Activated T-helper 1 cell treated with Interleukin-2 at 50 U/mL for 16 hours (primary cell): Measurements from ENCODE around the gene ALOX5.

Source experiments
- DNase-seq: peaks from one replicate; pipeline ENCODE4 v3.0.0-alpha.2; 2020; ENCODE audit warnings: low read depth

The ALOX5 gene

DNA sequence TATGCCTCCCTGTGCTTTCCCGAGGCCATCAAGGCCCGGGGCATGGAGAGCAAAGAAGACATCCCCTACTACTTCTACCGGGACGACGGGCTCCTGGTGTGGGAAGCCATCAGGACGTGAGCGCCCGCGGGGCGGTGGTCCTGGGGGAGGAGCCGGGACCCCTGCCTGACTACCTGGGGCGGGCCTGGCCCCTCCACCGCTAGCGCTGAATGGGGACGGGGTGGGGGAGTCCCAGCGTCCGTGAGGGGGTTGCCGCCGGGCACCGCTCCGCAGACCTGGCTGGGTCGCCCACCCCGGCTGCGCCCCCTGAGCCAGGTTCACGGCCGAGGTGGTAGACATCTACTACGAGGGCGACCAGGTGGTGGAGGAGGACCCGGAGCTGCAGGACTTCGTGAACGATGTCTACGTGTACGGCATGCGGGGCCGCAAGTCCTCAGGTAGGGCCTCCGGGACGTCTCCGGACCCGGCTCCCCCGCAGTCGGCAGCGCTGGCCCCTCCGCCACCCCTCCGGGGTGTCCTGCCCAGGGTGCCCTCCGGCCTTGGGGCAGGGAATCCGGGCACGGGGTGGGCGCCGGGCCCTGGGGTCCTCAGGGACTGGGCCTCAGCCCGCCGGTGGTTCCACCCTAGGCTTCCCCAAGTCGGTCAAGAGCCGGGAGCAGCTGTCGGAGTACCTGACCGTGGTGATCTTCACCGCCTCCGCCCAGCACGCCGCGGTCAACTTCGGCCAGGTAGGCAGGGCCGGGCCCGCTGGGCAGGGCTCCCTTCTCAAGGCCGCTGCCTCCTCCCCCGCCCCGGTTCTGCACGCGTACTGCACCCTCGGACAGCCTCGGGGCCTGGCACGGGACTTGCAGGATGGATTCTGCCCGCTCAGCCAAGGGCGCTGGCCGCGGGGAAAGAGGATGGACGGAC, 69.3 kb downstream of the ALOX5 start:
- no peak for DNase-seq

DNA sequence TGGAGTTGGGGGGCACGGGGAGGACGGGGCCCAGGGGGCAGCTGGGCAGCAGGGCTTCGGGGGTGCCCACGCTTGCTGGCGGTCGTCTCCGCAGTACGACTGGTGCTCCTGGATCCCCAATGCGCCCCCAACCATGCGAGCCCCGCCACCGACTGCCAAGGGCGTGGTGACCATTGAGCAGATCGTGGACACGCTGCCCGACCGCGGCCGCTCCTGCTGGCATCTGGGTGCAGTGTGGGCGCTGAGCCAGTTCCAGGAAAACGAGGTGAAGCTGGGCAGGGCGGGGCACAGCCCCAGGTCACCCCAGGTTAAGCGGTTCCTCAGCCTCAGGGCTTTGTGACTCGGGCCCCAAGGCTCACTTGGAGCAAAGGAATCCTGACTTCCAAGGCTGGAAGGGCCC, 70.0 kb downstream of the ALOX5 start:
- DNase-seq = no peak

DNA sequence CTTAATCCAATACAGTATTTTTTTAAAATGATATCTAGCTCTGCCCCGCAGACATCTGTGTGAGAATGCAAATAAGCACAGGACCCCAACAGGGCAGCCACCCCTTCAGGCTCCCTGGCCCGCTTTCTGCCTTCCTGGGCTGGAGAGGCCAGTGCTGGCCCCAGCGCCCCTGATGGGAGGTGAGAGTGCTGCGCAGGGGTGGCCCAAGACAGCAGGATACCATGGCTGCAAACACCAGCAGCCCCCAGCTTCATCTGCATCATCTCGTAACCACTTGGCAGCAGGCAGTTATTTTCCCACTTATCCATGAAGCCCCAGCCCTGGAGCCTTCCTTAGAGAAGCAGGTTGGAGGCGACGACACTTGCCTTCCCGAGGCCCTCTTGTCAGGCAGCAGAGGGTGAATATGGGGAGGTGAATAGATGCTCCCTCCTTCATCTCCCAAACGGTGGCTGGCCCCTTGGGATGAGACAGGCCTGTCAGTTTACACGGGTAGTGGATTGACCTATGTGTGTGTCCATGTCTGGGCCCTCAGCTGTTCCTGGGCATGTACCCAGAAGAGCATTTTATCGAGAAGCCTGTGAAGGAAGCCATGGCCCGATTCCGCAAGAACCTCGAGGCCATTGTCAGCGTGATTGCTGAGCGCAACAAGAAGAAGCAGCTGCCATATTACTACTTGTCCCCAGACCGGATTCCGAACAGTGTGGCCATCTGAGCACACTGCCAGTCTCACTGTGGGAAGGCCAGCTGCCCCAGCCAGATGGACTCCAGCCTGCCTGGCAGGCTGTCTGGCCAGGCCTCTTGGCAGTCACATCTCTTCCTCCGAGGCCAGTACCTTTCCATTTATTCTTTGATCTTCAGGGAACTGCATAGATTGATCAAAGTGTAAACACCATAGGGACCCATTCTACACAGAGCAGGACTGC, 71.2 kb downstream of the ALOX5 start:
- DNase-seq = no peak

DNA sequence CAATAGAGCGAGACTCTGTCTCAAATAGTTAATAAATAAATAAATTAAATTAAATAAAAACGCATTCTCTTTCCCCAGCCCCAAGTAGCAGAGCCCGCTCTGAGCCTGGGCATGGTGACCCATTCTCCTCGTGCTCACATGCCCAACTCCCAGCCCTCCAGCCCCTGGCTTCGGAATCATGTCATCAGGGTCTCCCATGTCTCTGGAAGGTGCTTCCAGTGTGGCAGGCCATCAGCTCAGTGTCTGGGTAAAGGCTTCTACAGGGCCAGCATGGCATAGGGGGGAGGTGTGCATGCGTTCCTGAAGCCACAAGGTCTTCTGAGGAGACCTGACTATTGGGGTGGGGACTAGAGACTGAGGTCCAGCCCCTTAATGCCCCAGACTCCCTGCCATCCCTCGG, 72.8 kb downstream of the ALOX5 start:
- no peak for DNase-seq

DNA sequence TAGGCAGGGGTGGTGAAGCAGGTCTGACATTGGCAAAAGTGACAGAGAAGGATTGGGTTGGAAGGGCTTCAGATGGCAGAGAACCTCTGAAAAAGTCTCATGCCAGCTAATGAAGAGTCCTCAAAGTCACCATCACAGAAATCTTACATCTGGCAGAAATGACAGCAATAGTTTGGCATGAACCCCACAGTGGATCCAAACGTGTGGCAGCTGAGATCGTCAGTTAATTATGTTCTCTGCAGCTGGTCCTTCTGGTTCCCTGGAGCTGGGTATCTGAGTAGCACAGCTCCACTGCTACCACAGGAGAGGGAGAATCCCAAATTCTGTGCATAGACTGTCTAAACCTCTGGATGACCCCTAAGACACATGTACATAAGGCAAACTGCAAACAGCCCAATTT, 73.4 kb downstream of the ALOX5 start:
- DNase-seq = no peak

DNA sequence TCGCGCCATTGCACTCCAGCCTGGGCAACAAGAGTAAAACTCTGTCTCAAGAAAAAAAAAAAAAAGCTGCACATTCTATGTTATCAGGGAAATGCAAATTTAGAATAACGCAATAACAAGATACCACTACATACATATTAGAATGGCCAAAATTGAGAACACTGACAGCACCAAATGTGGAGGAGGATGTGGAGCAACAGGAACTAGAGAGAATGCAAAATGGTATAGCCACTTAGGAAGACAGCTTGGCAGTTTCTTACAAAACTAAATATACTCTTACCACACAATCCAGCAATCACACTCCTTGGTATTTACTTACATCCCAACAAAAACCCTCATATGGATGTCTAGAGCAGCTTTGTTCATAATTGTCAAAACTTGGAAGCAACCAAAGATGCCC, 76.8 kb downstream of the ALOX5 start:
- no peak for DNase-seq

DNA sequence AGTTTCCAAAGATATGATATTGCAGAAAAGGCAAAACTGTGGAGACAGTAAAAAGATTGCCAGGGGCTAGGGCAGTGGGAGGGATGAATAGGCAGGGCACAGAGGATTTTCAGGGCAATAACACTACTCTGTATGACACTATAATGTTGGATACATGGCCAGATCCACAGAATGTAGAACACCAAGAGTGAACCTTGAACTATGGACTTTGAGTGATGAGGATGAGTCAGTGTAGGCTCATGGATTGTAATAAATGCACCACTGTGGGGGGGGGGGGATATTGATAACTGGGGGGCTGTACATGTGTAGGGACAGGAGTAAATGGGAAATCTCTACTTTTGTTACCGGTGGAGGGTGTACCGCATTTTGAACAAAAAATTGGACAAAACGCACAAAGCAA, 77.4 kb downstream of the ALOX5 start:
- no peak for DNase-seq

DNA sequence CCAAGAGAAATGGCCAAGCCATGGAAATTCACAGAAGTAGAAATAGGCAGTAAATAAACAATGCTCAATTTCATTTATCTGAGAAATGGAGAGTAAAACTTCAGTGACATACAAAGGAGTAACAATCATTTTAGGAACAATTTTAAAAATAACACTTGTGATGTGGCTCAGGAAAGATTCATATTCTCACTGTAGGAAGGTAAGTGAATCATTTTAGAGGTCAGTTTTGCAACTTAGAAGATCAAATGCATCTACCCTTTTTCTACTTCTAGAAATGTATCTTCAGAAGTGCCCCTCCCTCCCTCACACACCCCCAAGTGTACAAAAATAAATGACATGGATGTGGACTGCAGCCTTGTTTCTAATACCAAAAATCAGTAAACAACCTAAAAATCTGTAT, 78.3 kb downstream of the ALOX5 start:
- no peak for DNase-seq

DNA sequence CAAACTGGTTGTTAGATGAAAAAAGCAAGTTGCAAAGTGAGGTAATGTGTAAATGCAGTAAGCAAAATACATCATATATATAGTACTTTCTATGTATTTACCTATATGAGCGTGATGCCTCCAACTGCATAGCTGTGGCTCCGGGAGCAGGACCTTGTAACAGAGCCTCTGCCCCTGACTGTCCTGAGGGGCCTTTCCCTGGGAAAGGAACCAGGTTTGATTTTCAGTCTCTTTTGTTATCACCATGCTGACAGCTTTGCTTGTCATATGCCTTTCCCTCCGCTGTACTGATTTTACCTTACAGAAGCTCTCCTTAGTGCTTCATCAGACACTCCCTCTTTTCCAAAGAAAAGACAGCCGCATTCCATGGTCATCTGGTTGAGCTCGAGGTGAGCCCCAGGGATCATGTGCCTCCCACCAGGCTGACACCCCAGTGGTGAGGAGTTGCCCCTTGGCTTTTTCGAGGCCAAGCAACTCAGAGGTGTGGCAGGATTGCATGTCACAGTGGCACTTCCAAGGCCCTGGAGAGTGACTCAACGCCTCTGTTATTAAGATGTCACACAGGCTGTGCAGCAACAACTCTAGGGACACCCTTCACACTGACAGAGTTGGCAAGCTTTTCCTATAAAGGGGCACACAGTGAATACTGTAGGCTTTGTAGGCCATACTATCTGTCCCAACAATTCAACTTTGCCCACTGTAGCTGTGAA, 78.9 kb downstream of the ALOX5 start:
- DNase-seq = no peak

DNA sequence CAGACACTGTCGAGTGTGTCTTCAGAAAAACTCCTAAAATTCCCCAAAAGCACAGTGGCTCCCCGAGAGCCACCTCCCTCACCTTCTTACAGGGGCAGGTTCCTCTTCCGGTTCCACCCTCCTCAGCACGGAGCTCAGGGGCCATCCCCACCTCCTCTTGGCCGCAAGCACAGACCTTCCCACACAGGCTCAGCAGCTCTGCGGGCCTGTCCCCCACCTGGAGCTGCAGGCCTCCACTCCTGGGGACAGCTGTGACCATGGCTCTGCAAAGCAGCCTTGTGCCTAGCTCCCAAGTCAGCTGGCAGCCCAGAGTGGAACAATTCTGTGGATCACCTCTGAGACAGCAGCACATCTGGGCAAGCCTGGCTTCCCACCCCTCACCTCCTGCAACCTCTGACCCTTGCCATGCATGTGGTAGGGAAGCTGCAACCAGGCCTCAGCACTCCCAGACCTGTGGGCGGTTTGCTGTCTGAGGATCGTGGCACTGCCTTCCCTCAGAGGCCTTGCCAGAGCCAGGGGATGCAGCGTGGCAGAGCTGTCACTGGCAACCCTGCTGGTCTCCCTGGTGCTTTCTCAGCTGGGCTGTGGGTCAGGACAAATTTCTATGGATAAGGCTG, 79.7 kb downstream of the ALOX5 start:
- no peak for DNase-seq

DNA sequence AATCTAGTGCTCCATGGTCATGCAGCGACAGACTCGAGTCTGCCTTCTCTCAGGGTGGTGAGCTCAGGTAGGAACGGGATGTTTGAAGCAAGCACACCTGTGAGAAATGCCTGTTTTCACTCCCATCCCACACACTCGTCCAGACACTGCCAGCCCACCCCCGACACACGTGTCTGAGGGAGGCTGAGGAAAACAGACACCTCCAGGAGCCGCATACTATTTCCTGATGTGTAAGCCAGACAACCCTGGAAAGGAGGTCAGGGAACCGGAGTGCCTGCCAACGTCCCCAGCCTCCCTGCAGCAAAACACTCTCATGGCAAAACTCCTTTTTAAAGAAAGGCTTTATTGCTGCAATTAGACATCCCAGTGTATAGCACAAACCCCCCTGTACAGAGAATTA, 80.2 kb downstream of the ALOX5 start:
- DNase-seq = no peak

DNA sequence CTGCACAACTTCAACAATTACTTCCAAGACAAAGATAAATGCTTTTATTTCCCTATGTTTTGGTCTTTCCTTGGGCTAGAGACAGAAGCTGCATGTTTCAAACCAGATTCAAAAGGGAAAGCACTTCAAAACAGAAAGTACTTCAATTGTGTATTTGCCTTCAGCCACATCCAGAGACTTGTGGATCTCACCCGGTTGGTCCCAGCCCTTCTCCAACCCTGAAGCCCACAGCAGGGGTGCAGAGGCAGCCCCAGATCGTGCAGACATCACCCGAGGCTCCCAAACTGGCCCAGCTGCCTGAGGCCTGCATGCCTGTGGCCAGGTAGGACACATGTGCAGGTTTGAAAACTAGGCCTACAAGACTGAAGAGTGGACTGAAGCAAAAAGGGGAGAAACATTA, 80.8 kb downstream of the ALOX5 start:
- DNase-seq = no peak

DNA sequence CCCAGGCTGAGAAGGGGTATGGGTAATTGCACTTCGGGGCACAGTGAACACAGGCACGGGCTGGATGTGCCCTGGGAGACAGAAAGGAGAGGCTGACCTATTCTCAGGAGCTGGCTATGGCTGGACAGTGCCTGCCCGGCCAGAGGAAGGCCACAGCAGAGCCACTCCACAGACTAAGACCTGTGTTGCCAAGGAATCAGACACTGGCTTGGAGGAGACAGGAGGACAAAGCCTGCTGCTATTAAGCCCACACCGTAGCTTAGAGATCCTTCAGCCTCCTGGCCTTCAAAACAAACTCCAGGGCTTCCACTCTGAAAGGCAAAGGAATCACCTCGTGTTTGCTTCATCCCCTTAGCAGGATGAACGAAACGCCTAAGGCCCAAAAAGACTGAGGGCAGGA, 82.2 kb downstream of the ALOX5 start:
- no peak for DNase-seq

DNA sequence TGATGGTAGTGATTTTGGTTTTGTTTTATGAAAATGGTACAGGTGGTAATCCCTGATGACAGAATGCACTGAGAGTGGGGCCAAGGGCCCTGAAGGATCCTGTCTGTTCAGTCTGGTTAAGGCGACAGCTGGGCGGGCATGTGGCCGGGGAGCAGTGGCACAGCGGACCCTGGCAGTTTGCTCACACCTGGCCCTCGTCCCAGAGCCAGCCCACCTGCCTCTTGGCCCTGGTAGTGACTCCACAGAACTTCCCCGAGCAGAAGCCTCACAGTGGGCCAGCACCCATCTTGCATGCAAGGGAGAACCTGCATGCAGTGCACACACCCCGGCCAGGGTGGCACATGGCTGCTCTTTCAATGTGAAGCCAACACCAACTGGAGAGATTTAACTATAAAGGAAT, 82.8 kb downstream of the ALOX5 start:
- no peak for DNase-seq

DNA sequence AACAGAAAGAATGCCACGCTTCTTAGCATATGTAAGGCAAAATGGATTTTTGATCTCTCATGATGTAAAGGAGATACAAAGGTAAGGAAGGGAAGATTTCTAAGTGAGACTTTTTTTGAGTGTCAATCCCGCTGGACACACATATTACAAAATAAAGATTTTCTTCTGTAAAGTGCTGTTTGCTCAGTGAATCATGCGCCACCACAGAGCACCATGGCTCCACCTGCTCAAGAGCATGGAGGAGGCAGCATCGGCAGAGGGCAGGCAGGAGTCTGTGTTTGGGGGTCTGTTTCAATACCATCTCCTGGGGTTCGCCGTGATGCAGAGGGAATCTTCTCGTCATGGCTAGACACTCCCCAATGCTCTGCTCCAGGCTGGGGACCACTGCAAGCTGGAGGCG, 83.5 kb downstream of the ALOX5 start:
- DNase-seq = no peak

DNA sequence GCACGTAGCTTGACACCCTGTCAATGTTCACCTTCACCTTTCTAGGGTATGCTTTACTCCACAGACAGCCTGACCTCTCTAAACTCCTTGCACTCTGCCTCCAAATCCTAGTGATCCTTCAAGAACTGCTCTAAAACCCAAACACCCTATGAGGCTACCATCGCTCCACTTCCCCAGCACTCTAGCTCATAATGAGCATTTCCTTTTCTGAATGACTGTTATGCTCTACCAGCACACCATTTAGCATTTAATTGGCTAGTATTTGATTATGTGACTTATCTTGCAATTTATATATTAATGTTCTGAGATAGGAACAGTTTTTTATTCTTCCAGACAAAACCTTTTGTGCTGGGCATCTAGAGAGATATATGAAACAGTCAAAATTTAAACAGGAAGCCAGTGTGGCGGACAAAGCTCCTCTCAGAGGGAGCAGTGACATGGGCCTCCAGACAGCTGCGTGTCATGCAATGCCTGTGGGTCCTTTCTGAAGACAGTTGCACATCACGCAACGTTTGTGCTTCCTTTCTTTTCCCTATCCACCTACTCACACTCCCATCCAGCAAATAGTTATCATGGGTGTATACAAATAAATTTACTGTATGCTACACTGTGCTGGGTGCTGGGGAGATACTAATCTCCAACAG, 86.3 kb downstream of the ALOX5 start:
- no peak for DNase-seq

DNA sequence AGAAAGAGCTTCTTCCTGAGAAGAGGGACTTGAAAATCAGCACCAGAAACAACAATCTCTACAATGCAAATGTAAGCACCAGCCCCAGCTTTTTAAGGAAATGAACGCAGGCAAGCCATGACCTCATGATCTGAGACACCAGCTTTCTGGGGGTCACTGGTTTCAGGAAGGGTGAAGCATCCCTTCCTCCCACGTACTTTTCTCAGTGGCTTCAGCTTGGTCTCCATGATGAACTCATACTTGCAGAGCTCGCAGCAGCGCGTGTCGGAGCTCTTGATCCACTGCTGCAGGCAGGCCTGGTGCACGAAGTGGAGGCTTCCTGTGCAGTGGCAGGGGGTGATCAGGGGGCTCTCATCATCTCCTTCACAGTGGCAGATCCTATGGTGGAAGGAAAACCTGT, 87.0 kb downstream of the ALOX5 start:
- DNase-seq = no peak

DNA sequence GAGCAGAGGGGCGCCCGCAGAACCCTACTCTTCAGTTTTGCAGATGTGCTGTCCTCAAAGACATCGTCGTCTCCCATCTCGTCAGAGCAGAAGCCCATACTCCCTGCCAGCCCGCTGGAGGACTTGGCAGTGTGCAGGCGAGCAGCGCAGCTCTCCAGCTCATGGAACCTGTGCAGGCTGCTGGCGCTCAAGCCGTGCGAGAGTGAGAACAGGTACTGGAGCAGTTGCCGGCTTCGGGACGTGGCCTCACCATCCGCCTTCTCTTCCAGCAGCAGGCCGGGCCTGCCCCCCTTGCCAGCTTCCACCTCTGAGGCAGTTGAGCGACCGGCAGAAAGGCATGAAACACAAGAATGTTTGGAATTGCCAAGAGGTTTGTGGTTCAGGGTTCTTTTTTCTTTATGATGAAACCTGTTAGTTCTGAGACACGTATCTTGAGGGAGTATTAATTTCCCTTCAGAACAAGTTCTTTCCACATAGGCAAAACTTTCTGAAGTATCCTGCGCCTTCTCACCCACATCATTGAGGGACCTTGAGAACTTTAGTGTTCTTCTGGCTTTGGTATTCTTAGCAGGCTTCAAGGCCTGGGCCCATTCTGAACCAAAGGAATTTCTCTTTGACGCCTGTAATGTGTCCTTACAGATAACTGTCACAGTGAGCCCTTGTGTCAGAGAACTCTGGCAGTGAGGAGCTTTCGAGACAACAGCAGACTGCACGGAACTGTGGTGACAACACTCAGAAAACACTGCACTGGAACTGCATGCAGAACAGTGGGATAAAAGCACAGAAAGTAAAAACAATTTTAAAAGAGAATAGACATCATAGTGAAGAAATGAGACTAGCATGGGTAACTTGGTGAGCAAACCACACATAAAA, 89.5 kb downstream of the ALOX5 start:
- DNase-seq = no peak

DNA sequence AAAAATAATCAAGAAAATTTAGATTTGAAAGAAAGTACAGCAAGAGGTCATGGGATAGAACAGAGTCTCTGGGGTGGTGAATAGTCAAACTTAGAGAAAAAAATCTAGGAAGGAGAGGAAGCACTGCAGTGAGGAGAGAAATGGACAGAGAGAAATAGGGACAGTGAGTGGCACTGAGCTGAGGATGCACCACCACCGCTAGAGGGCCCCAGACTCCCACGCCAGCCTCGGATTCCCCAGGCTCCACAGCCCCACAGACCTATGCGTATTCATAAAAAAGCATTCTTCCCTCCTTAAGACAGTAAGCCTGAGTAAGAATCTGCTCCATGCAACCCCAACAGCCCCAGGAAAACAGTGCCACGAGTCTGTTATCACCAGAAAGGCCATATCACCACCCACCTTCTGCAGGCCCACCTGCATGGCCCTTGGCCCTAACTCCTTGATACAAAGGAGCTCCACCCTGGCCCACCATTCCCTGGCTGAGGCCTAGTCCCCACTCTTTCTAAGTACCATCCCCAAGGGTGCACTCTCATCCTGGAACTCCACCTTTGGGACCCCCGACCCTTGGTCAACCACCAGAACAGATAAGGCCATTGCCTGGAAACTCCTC, 91.0 kb downstream of the ALOX5 start:
- peak; percentile 56 for DNase-seq

DNA sequence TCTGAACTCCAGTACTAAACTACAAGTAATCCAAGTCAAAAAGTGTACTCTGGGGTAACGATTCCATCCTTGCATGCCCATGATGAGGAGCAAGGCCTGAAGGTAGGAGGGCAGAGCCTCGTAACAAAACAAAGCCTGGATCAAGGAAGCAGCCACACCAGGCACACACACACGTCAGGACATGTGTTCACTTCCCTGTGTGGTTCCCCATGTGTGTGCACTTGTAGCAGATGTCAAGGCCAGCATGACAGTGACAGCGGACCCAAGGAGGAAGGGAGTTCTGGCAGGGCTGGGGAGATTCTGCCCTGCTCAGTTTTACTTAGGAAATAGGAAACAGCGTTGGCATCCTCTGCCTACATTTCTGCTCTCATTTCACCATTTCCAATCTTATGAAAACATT, 92.8 kb downstream of the ALOX5 start:
- no peak for DNase-seq
